Fibroblast of the aortic adventitia (primary cell): ENCODE results near the gene KLF5. TPM values are rescaled to one million over a fixed set of nuclear protein-coding genes. Genes with fewer than 3 reads are reported as not detected.

ENCODE experiments used
- DNase-seq: peaks from one replicate; pipeline ENCODE4 v3.0.0-alpha.2; 2010; ENCODE audit warnings: low read depth
- H3K4me3 ChIP-seq: 2 replicates; pipeline ENCODE4 v1.5.1; 2011; ENCODE audit warnings: low read depth, mild to moderate bottlenecking, control low read depth, low read length, moderate library complexity
- small RNA-seq: library from RNA; depleted of rRNA; stranded (forward); fragments of <200 nt; gene quantifications from one replicate; pipeline ENCODE3, GENCODE V24; 2012
- total RNA-seq: library from RNA; depleted of rRNA; stranded (reverse); fragments of >200 nt; gene quantifications from 2 replicates; pipeline ENCODE4 v1.2.3, GENCODE V29; 2012; ENCODE audit warnings: low replicate concordance
- TF ChIP-seq, protein P1 (sequence below): IDR thresholded peaks from 2 replicates; pipeline ENCODE4 v1.5.1; 2011; ENCODE audit warnings: mild to moderate bottlenecking, low read length, control low read depth, inconsistent platforms; ENCODE audit not compliant: insufficient read depth

Gene KLF5
- total RNA-seq, 1 donor, result 4.5 TPM

DNA sequence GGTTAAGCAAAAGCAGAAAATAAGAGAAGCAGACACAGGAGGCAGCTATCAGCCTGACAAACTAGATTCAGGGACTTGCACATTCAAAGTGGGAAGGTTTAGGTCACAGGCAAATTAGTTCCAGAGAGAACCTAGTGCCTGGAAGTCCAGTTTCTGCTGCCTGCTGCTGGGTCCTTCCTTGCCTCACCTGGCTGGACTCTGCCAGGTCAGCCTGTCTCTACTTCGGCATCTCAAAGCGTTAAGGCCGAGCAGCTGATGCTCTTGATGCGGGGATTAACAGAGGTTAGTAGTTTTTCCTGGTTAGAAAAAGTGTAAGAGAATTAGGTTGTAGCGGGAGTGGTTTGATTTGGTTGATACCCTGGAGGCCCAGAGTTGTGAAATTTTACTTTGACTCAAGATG is 52.0 kb downstream of the KLF5 start:
- TF ChIP-seq, protein P1, sequence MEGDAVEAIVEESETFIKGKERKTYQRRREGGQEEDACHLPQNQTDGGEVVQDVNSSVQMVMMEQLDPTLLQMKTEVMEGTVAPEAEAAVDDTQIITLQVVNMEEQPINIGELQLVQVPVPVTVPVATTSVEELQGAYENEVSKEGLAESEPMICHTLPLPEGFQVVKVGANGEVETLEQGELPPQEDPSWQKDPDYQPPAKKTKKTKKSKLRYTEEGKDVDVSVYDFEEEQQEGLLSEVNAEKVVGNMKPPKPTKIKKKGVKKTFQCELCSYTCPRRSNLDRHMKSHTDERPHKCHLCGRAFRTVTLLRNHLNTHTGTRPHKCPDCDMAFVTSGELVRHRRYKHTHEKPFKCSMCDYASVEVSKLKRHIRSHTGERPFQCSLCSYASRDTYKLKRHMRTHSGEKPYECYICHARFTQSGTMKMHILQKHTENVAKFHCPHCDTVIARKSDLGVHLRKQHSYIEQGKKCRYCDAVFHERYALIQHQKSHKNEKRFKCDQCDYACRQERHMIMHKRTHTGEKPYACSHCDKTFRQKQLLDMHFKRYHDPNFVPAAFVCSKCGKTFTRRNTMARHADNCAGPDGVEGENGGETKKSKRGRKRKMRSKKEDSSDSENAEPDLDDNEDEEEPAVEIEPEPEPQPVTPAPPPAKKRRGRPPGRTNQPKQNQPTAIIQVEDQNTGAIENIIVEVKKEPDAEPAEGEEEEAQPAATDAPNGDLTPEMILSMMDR, result no peak
- no peak overlapping the region for H3K4me3 ChIP-seq
- no peak for DNase-seq

DNA sequence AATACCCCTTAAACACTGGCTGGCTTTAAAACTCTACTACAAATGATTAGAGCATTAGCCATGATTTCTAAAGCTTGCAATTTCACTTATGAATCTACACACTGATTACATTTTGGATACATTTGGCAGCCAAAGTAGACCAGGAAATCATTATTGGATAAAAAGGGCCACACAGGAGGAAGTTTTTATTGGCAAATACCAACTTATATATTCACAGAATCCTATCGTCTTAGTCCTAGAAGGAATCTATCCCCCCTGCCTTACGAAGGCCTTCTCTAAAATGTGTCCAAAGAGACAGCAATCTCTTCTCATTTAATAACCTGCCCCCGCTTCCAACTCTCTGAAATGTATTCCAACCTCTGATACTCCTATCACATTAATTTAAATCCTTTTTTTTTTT is 52.5 kb downstream of the KLF5 start:
- TF ChIP-seq, protein P1, result no peak
- H3K4me3 ChIP-seq, result no peak overlapping the region
- DNase-seq, result no peak

DNA sequence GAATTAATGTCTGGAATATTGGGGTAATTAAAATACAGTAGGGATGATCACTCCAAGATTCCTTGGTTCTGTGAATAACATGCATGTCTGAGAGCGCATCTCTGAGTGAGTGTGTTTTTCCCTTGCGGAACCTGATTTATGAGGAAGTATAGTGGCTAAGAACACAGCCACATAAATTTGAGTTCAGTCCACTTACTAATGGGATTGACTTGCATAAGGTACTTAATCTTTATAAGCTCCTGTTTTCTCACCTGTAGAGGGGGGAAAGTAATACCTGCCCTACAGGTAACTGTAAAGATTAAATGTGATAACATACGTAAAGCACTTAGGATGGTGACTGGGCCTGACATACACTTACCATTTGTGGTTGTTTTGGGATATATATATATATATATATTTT is 60.8 kb downstream of the KLF5 start:
- TF ChIP-seq, protein P1, result no peak
- no peak for DNase-seq

More for the DNA sequence above, 60.8 kb downstream of the KLF5 start:
- H3K4me3 ChIP-seq, result no peak overlapping the region

Small RNA genes lying within 50 kb of the gene (small RNA-seq; reads per million reads assigned to genes)
- not detected for gene RNU6-66P
